ENCODE measurements around the gene YARS1. TPM values are rescaled to one million over a fixed set of nuclear protein-coding genes. Genes with fewer than 3 reads are reported as not detected.

The YARS1 gene
- total RNA-seq, 1 donor from 2014 or later, result 219 TPM

- peaks cover 58% of the 10 kb centered on the region for H3K79me2 ChIP-seq (ENCODE audit: insufficient read depth, low read length)
- H3K27ac Mint-ChIP-seq (ENCODE audit: unreplicated experiment), result peak overlapping the region; percentile 96
- peak overlapping the region; percentile 82 for H3K27ac ChIP-seq (ENCODE audit: low read depth, low read length)
These were observed 55.8 kb downstream of the YARS1 start for GRCh38 chr1:32761253-32761877.

DNA sequence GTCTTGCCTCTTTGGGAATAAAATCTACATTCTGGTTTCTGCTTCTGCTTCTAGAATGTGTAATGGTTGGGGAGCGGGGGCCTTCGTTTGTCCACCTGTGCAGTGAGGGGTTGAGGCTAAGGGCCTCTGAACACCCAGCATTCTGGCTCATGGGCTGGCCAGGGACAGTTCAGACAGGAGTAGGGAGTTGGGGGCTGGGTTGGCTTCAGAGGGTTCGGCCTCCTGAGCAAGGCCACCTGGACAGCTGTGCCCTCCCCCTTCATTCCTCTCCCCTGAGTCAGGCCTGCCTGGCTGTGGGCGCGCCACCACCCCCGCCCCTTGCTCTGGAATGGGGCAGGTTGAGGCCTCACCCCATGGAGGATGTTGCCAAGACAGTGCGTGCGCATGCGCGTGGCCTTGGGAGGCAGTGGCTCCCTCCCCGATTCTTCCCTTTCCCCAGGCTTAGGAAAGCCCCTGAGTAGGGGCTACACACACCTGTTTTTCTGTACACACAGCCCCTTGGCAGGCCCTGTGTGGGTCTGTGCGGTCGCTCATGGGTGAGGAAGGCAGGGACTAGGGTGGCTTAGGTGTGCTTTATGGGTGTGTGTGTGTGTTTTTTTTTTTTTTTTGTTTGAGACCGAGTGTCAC is 57.0 kb downstream of the YARS1 start:
- DNase-seq (ENCODE audit: low read depth) (peak; percentile 83), FAIRE-seq (no peak)
- TF ChIP-seq CTCF (IDR thresholded peaks at IDR 0.05; ENCODE audit: insufficient read depth, low read depth, low read length) (no peak), EZH2 (IDR thresholded peaks at IDR 0.05; ENCODE audit: insufficient read depth, low read length) (no peak)
- peaks cover 43% of the 10 kb centered on the region for H3K4me1 ChIP-seq (ENCODE audit: insufficient read depth, low read length)
- peak overlapping the region; percentile 74 for H3K4me3 Mint-ChIP-seq (ENCODE audit: unreplicated experiment)
- peak overlapping the region; percentile 72 for H3K4me2 ChIP-seq (ENCODE audit: low read length)
- H3K27me3 ChIP-seq (ENCODE audit: insufficient read depth, low read length), result no peaks in the 10 kb centered on the region
- peaks cover 53% of the 10 kb centered on the region for H3K79me2 ChIP-seq (ENCODE audit: insufficient read depth, low read length)
- peaks cover 2% of the 10 kb centered on the region for H3K9me3 Mint-ChIP-seq (ENCODE audit: unreplicated experiment)
- peak overlapping the region; percentile 59 for H3K9ac ChIP-seq (ENCODE audit: low read length)
- peak overlapping the region; percentile 25 for H3K4me3 ChIP-seq (ENCODE audit: insufficient read depth, low read depth, low read length)
- H3K9me3 ChIP-seq (ENCODE audit: insufficient read depth, low read depth, low read length), result no peaks in the 10 kb centered on the region
- peaks cover 58% of the 10 kb centered on the region for H3K4me1 Mint-ChIP-seq (ENCODE audit: low read depth, unreplicated experiment)
- no peak overlapping the region for H2AFZ ChIP-seq (ENCODE audit: low read depth, low read length)
- H3K36me3 Mint-ChIP-seq (ENCODE audit: low read depth, unreplicated experiment), result peaks cover 13% of the 10 kb centered on the region
- H4K20me1 ChIP-seq (ENCODE audit: insufficient read depth, low read length), result peaks cover 8% of the 10 kb centered on the region
- no peaks in the 10 kb centered on the region for H3K27me3 Mint-ChIP-seq (ENCODE audit: low read depth, unreplicated experiment)
- peak overlapping the region; percentile 82 for H3K27ac ChIP-seq (ENCODE audit: low read depth, low read length)
- peak overlapping the region; percentile 99 for H3K27ac Mint-ChIP-seq (ENCODE audit: unreplicated experiment)
- no peaks in the 10 kb centered on the region for H3K36me3 ChIP-seq (ENCODE audit: insufficient read depth, low read length)

More at GRCh38 chr1:32761253-32761877, 55.8 kb downstream of the YARS1 start:
- peak overlapping the region; percentile 72 for H3K4me2 ChIP-seq (ENCODE audit: low read length)
- peaks cover 40% of the 10 kb centered on the region for H3K4me1 ChIP-seq (ENCODE audit: insufficient read depth, low read length)
- H3K27me3 Mint-ChIP-seq (ENCODE audit: low read depth, unreplicated experiment), result no peaks in the 10 kb centered on the region
- H3K36me3 ChIP-seq (ENCODE audit: insufficient read depth, low read length), result no peaks in the 10 kb centered on the region
- H3K4me1 Mint-ChIP-seq (ENCODE audit: low read depth, unreplicated experiment), result peaks cover 59% of the 10 kb centered on the region
- FAIRE-seq (no peak), DNase-seq (ENCODE audit: low read depth) (peak; percentile 87)
- no peaks in the 10 kb centered on the region for H3K9me3 ChIP-seq (ENCODE audit: insufficient read depth, low read depth, low read length)
- H3K36me3 Mint-ChIP-seq (ENCODE audit: low read depth, unreplicated experiment), result peaks cover 15% of the 10 kb centered on the region
- H3K4me3 Mint-ChIP-seq (ENCODE audit: unreplicated experiment), result peak overlapping the region; percentile 70
- H3K9ac ChIP-seq (ENCODE audit: low read length), result peak overlapping the region; percentile 19
- no peaks in the 10 kb centered on the region for H3K27me3 ChIP-seq (ENCODE audit: insufficient read depth, low read length)
- peaks cover 2% of the 10 kb centered on the region for H3K9me3 Mint-ChIP-seq (ENCODE audit: unreplicated experiment)
- no peak for TF ChIP-seq EZH2 (IDR thresholded peaks at IDR 0.05; ENCODE audit: insufficient read depth, low read length)
- TF ChIP-seq CTCF (IDR thresholded peaks at IDR 0.05; ENCODE audit: insufficient read depth, low read depth, low read length), result no peak
- H4K20me1 ChIP-seq (ENCODE audit: insufficient read depth, low read length), result peaks cover 11% of the 10 kb centered on the region
- H2AFZ ChIP-seq (ENCODE audit: low read depth, low read length), result no peak overlapping the region
- no peak overlapping the region for H3K4me3 ChIP-seq (ENCODE audit: insufficient read depth, low read depth, low read length)

All from astrocyte (in vitro differentiated cells and primary cell).